ENCODE results near the gene RNF166. TPM values are rescaled to one million over a fixed set of nuclear protein-coding genes. Genes with fewer than 3 reads are reported as not detected.

Gene RNF166
- polyA plus RNA-seq, 1 donor from 2014 or later = 34.4 TPM

- Histone ChIP-seq H3K9ac (ENCODE audit: low read length) (no peak overlapping the region), H3K27me3 (ENCODE audit: insufficient read depth, low read depth, low read length) (no peaks in the 10 kb centered on the region), H3K79me2 (replicated peaks; ENCODE audit: insufficient read depth, low read length) (no peaks in the 10 kb centered on the region), H2AFZ (ENCODE audit: low read depth, low read length) (no peak overlapping the region), H3K27ac (ENCODE audit: low read length) (no peak overlapping the region), H4K20me1 (ENCODE audit: insufficient read depth) (no peaks in the 10 kb centered on the region), H3F3A (ENCODE audit: insufficient read depth, low read length, poor library complexity, severe bottlenecking) (no peaks in the 10 kb centered on the region), H3K9me3 (ENCODE audit: low read length) (no peaks in the 10 kb centered on the region), H3K9me2 (ENCODE audit: insufficient read depth, low read length) (no peaks in the 10 kb centered on the region), H3K36me3 (ENCODE audit: insufficient read depth, low read length) (no peaks in the 10 kb centered on the region), H3K4me2 (ENCODE audit: low read length) (no peak overlapping the region), H3K4me3 (ENCODE audit: low read length) (no peak overlapping the region)
- no peak for TF ChIP-seq SMC3 (conservative IDR thresholded peaks at IDR 0.05; ENCODE audit: poor library complexity)
- TF ChIP-seq MXI1 (conservative IDR thresholded peaks at IDR 0.05; ENCODE audit: poor library complexity, severe bottlenecking) = no peak
- no peak for TF ChIP-seq TAF1 (IDR thresholded peaks at IDR 0.05; ENCODE audit: low read depth)
- TF ChIP-seq RAD21 (conservative IDR thresholded peaks at IDR 0.05) = no peak
- no peak for TF ChIP-seq POLR2AphosphoS5 (IDR thresholded peaks at IDR 0.05)
- no peak for TF ChIP-seq EP300 (conservative IDR thresholded peaks at IDR 0.05; ENCODE audit: poor library complexity, severe bottlenecking)
- TF ChIP-seq, protein P1, sequence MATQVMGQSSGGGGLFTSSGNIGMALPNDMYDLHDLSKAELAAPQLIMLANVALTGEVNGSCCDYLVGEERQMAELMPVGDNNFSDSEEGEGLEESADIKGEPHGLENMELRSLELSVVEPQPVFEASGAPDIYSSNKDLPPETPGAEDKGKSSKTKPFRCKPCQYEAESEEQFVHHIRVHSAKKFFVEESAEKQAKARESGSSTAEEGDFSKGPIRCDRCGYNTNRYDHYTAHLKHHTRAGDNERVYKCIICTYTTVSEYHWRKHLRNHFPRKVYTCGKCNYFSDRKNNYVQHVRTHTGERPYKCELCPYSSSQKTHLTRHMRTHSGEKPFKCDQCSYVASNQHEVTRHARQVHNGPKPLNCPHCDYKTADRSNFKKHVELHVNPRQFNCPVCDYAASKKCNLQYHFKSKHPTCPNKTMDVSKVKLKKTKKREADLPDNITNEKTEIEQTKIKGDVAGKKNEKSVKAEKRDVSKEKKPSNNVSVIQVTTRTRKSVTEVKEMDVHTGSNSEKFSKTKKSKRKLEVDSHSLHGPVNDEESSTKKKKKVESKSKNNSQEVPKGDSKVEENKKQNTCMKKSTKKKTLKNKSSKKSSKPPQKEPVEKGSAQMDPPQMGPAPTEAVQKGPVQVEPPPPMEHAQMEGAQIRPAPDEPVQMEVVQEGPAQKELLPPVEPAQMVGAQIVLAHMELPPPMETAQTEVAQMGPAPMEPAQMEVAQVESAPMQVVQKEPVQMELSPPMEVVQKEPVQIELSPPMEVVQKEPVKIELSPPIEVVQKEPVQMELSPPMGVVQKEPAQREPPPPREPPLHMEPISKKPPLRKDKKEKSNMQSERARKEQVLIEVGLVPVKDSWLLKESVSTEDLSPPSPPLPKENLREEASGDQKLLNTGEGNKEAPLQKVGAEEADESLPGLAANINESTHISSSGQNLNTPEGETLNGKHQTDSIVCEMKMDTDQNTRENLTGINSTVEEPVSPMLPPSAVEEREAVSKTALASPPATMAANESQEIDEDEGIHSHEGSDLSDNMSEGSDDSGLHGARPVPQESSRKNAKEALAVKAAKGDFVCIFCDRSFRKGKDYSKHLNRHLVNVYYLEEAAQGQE (IDR thresholded peaks at IDR 0.05; ENCODE audit: borderline replicate concordance) = no peak
- no peak for TF ChIP-seq CTCF (IDR thresholded peaks at IDR 0.05; ENCODE audit: poor library complexity, severe bottlenecking)
- no peak for TF ChIP-seq EZH2 (IDR thresholded peaks at IDR 0.05; ENCODE audit: borderline replicate concordance, insufficient read depth, low read length, poor library complexity, severe bottlenecking)
These were observed 13.7 kb upstream of the RNF166 start for GRCh38 chr16:88719933-88720296.

DNA sequence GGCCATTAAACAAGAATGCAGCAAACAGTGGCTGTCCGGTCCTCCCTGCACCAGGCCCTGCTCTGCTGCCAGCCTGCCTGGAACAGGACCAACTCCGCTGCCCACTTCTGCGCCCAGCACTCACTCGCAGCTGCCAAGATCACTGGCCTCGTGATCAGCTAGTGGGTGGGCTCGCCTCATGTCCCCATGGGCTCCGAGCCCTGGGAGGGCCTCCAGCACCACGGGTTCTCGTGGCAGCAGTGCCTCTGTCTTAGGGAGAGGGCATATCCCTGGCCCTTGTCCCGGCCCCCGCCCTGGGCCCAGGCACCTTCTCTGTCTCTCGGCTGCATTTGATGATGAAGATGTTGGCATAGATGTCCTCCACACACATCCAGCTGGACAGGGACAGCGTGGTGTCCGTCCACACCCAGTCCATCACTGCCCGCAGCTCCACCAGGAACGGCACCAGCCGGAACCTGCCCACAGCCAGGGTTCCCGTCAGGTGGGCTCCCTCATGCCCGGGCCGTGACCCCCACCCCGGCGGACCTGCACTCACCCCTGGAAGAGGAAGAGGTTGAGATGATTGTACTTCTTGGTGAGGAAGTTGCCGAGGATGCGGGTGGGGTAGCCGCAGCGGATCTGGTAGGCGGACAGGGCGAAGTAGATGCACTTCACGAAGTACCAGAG, 13.2 kb upstream of the RNF166 start:
- no peaks in the 10 kb centered on the region for H3F3A ChIP-seq (ENCODE audit: insufficient read depth, low read length, poor library complexity, severe bottlenecking)
- H3K4me2 ChIP-seq (ENCODE audit: low read length) = no peak overlapping the region
- no peak overlapping the region for H3K27ac ChIP-seq (ENCODE audit: low read length)
- H3K9ac ChIP-seq (ENCODE audit: low read length) = no peak overlapping the region
- H3K4me3 ChIP-seq (ENCODE audit: low read length) = no peak overlapping the region
- no peaks in the 10 kb centered on the region for H4K20me1 ChIP-seq (ENCODE audit: insufficient read depth)
- no peak overlapping the region for H2AFZ ChIP-seq (ENCODE audit: low read depth, low read length)
- no peaks in the 10 kb centered on the region for H3K27me3 ChIP-seq (ENCODE audit: insufficient read depth, low read depth, low read length)
- no peaks in the 10 kb centered on the region for H3K36me3 ChIP-seq (ENCODE audit: insufficient read depth, low read length)
- no peak for TF ChIP-seq RAD21 (conservative IDR thresholded peaks at IDR 0.05)
- no peak for TF ChIP-seq EZH2 (IDR thresholded peaks at IDR 0.05; ENCODE audit: borderline replicate concordance, insufficient read depth, low read length, poor library complexity, severe bottlenecking)
- TF ChIP-seq EP300 (conservative IDR thresholded peaks at IDR 0.05; ENCODE audit: poor library complexity, severe bottlenecking) = no peak
- no peak for TF ChIP-seq CTCF (IDR thresholded peaks at IDR 0.05; ENCODE audit: poor library complexity, severe bottlenecking)
- TF ChIP-seq MXI1 (conservative IDR thresholded peaks at IDR 0.05; ENCODE audit: poor library complexity, severe bottlenecking) = no peak
- TF ChIP-seq, protein P1 (IDR thresholded peaks at IDR 0.05; ENCODE audit: borderline replicate concordance) = no peak
- no peak for TF ChIP-seq TAF1 (IDR thresholded peaks at IDR 0.05; ENCODE audit: low read depth)
- no peak for TF ChIP-seq POLR2AphosphoS5 (IDR thresholded peaks at IDR 0.05)
- no peak for TF ChIP-seq SMC3 (conservative IDR thresholded peaks at IDR 0.05; ENCODE audit: poor library complexity)
- no peaks in the 10 kb centered on the region for H3K9me3 ChIP-seq (ENCODE audit: low read length)
- H3K9me2 ChIP-seq (ENCODE audit: insufficient read depth, low read length) = no peaks in the 10 kb centered on the region
- H3K79me2 ChIP-seq (replicated peaks; ENCODE audit: insufficient read depth, low read length) = no peaks in the 10 kb centered on the region

All from neural cell (in vitro differentiated cells).